SHP77 treated with DMSO at 0.1 percent for 48 hours (cell line): ENCODE results near the gene U2SURP.
"Not testable (repeated sequence)": the region's sequence is repeated elsewhere in the genome, so short reads cannot be mapped to it uniquely, and the experiment has no call there.

Experiments used
- DNase-seq: peaks from one replicate; lab custom pipeline; 2025; lab: John Stamatoyannopoulos, UW

Gene U2SURP

DNA sequence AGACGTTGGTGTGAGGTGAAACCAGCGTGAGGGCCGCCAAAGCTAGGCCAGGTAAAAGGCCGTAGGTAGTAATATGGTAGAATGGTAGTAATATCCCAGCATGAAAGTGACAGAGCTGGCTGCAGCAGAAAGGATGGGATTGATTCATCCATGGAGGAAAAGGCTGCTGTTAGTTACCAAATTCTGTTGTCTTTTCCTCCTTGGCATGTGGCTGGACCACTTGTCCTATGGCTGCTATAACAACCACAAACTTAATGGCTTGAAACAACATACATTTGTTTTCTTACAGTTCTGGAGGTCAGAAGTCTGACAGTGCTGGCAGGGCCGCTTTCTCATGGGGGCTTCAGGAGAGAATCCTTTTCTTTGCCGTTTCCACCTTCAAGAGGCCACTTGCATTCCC, 70.4 kb downstream of the U2SURP start:
- no peak for DNase-seq

DNA sequence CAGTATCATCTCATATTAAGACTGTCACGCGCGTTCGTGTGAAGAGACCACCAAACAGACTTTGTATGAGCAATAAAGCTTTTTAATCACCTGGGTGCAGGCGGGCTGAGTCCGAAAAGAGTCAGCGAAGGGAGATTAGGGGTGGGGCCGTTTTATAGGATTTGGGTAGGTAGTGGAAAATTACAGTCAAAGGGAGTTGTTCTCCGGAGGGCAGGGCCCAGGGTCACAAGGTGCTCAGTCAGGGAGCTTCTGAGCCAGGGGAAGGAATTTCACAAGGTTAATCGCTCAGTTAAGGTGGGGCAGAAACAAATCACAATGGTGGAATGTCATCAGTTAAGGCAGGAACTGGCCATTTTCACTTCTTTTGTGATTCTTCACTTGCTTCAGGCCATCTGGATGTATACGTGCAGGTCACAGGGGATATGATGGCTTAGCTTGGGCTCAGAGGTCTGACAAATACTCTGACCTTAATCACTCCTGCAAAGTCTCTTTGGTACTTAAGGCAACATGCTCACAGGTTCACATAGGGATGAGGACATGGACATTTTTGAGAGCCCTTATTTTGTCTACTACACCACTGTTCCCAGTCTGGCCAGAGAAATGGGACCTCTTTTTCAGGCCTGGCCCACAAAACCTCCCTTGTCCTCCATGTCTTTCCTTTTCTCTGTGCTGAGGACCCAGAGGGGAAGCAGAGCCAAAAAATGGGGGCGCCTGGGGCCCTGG, 71.1 kb downstream of the U2SURP start:
- DNase-seq = not testable (repeated sequence)

DNA sequence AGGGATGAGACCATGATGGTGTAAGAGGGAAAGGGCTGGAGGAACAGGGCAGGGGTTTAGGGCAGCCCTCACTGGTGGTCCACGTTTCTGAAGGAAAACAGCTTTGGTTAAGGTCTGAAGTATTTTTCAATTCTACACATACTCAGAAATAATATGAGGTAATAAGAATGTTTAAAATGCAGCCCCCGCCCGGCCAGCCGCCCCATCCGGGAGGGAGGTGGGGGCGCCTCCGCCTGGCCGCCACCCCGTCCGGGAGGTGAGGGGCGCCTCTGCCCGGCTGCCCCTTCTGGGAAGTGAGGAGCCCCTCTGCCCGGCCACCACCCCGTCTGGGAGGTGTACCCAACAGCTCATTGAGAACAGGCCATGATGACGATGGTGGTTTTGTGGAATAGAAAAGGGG, 72.2 kb downstream of the U2SURP start:
- DNase-seq = not testable (repeated sequence)

DNA sequence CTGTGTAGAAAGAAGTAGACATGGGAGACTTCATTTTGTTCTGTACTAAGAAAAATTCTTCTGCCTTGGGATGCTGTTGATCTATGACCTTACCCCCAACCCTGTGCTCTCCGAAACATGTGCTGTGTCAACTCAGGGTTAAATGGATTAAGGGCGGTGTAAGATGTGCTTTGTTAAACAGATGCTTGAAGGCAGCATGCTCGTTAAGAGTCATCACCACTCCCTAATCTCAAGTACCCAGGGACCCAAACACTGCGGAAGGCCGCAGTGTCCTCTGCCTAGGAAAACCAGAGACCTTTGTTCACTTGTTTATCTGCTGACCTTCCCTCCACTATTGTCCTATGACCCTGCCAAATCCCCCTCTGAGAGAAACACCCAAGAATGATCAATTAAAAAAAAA, 72.6 kb downstream of the U2SURP start:
- DNase-seq = not testable (repeated sequence)

DNA sequence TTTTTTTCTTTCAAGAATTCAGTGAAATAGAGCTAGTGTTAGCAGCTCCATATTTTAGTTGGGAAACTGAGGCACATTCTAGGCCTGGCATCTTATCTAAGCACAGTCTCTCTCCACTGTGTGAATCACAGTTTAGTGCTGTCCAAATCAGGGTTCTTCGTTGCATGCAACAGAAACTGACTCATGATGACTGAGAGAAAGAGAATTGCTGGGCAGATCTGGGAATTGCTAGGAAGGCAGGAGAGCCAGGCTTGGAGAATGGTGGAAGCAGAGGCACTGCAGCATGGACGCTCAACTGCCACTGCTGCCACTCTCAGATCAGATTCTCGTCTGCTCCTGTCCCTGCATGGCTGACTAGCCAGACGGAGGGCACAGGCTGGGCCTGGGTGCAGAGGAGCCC, 77.5 kb downstream of the U2SURP start:
- DNase-seq = no peak

DNA sequence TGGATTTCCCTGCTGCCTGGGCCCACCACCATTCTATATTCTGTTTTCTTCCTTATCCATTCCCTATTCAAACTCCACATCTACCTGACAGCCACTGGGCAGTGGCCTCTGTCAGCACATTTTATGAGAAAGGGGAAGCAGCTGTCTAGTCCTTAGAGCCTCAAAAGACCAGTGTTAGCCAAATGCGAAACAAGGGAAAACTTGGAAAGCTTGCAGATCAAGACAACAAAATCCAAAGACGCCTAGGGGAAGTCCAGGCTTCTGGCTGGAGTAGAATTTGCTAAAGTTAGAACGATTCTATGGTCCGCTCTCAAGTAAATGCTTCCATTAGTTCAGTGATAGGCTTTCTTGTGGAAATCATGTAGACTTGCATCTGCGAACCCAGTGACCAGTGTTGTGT, 78.8 kb downstream of the U2SURP start:
- no peak for DNase-seq

DNA sequence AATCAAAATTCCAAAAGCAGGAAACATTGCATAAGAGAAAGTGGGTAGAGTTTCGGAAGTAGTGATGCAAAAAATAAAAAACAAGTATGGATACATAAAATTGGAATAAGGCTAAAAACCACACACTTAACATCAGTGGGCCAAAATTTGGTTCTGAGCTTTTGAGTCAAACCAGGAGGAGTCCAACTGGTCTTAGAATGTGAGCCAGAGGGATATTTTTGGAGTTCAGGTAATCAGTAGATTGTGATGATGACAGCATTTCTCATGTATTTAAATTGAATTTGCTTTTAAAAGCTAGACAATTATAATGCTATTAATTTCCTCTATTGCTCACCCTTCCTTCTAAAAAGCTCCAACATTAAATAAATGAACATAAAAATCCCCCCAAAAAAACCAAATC, 80.0 kb downstream of the U2SURP start:
- no peak for DNase-seq

DNA sequence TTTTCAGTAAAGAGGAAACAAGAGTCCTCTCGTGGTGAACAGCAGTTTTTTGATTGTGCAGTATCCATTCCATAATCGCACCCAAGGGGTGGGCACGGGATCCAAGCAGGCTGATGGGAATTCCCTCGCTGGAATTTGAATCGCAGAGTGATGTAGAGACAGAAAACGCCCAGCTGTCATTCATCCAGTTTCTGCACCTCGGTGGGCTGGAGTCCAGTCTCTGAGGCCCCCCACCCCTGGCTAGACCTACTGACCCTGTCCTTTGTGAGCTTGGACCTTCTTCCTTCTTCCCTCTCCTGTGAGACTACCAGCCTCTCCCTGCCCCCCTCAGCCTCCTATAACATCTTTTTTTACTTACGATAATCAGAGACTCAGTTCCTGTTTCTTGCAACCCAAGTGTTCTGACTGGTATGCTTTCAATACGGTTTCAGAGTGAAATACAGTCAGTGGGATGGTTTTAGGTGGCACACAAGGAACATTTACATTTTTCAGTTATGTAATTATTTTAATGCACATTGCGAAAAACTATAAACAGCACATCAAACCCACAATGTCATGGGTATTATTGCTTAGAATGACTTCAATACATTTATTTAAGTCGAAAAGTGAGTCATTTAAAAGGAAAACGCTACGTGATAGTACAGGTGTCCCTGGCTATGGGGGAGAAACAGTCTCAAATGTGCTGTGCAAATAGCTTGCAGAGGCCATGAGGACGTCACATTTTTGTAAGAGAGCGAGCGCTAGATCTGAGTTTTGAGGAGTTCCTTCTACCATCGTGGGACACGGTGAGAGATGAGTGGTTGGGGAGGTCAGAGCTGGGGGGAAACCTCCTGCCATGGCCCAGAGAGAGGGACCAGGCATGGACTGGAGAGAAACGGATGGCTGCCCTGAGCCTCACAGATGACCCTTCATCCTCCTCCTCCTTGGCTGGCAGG, 80.7 kb downstream of the U2SURP start:
- DNase-seq = no peak

DNA sequence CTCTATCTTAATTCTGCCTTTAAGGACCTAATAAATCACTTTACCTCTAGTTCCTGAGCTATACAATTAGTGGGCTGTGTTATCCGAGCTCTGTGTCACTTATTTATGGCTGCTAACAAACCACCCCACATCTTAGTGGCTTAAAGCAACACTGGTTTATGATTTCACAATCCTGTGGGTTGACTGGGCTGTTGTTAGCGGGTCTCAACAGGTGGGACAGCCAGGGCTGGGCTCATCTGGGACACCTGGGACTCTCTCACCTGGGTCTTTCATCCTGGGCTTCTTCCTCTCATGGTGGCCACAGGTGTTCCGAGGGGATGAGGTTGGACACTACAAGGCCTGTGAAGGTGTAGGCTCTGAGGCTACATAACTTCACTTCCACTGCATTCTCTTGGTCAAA, 82.4 kb downstream of the U2SURP start:
- DNase-seq = no peak

DNA sequence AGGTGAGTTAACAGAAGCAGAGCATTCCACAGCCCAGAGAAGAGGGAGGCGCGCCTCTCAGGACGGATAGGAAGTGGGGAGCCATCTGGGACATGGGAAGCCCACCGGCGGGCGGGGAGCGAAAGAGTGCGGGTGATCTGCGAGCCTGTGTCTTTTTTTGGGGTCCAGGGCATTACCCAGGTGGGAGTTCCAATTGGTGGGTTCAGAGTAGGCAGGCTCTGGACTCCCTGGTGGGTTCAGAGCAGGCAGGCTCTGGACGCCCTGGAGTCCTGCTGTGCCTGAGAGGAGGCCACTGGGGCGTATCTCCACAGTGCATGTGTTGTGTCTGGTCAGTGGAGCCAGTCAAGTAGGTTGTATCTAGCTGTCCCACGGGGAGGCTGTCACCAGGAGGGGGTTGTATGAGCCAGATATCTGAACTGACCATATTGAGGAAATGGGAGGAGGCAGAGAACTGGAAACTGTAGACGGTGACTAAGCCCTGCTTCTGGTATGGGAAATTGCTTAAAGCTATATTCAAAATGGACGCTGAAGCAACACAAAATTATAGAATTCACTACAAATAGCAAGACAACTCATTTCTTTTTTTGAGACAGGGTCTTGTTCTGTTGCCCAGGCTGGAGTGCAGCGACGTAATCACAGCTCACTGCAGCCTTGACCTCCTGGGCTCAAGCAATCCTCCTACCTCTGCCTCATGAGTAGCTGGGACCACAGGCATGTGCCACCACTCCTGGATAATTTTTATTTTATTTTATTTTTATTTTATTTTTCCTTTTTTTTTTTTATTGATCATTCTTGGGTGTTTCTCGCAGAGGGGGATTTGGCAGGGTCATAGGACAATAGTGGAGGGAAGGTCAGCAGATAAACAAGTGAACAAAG, 83.7 kb downstream of the U2SURP start:
- no peak for DNase-seq

DNA sequence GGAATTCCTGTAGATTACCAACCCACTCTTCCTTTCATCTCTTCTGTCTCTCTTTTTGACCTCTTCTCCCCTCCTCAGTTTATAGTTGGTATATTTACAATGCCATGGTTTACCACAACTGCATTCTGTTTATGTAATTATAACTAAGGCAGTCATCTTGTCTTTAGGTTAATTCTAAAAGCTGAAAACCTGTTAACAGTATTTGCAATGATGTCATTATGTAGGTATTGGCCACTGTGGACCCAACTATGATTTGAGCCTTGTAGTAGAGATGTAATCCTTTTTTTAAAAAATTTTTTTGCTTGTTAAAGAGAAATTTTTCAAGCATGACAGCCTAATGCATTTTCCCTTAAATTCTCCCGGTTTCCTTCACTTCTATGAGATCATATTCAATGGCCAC, 87.5 kb downstream of the U2SURP start:
- no peak for DNase-seq

DNA sequence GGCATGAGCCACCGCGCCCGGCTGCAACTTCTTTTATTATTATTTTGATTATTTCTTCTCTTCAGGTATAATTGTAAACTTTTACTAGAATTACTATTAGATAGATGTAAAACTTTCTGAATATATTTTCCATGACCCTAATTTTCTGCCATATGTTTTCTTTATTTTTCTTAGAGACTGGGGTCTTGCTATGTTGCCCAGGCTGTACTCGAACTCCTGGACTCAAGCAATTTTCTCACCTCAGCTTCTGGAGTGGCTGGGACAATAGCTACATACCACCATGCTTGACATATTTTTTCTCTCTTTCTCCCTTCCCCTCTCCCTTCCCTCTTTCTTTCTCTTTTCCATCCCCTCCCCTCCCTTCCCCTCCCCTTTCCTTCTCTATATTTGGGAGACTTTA, 88.6 kb downstream of the U2SURP start:
- no peak for DNase-seq

DNA sequence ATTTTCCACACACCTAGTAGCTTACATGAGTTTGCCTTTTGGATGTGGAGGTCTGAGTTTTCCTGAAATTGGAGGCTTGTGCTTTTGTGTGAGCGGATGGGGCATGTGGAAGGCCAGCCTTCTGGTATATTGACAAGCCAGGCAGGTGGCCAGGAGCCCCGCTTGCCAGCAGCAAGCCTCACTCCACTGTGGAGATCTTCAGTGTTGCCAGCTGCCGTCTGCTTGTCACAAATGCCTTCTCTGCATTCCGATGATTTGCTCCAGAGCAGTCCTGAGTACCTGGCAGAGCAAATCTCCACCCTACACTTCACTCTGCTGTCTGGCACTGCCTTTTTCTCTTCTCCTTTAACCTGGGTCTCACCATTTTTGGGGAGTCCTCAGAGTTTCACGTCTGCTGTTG, 89.1 kb downstream of the U2SURP start:
- no peak for DNase-seq

DNA sequence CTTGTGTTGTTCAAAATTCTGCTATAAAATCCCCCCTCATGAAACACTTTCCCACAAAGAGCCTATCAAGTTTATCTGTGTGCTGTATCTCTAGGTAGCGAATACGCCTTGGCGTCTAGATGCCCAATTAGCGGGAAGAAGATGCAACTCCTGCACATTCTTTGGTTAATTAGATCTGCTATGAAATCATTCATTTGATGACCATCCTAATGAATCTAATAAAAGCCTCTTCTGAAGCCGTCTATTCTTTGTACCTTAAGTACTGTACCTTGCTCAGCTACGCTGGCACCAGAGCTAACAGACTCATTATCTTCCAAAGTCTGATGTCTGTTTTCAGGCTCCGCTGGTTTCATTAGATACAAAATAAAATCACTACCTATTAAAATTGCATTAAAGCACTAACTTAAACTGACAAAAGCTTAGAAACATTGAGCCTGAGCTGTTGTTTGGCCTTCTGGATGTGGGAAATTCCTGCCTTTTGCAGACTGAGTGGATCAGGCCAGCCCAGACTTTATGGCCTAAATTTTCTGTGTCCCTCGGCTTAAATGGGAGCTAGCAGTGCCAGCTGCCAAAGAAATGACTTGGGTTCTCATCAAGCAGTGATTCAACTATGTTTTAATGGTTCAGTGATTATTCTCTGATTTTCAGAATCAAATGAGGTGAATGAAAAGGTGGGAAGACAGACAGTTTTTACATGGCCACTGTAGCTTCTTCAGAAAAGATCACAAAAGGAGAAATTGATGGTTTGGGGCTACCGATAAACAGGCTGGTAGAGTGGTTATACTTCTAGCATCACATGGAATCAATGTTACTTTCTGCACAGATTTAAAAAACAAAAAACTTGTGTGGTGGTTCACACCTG, 89.8 kb downstream of the U2SURP start:
- DNase-seq = no peak

DNA sequence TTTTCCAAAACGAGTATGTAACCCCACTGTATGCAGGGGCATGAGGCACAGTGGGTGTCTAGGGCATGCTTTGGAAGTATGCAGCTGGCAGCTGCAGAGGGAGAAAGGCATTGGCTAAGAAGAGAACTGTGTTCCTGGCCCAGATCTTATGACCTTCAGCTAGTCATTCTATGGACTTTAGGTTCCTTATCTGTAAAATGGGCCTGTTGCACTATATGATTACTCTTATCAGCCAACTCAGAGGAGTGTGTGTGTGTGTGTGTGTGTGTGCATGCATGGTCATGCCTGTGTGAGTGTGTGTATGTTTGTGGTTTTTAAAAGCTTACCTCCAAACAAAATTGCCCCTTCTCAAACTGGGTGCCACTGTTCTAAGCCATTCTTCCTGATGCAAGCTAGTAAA, 90.8 kb downstream of the U2SURP start:
- no peak for DNase-seq

DNA sequence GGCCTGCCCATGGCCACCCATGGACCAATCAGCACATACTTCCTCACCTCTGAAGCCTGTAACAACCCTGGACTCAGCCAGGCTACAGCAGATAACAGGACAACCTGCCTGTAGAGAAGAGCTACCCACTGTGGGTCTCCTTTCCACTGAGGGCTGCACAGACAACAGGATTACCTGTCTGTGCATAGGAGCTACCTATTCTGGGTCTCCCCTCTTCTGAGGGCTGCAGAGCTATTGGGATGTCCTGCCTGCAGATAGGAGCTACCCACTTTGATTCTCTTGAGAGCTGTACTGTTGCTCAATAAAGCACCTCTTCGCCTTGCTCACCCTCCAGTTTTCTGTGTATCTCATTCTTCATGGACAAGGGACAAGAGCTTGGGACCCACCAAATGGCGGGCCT, 94.4 kb downstream of the U2SURP start:
- no peak for DNase-seq

DNA sequence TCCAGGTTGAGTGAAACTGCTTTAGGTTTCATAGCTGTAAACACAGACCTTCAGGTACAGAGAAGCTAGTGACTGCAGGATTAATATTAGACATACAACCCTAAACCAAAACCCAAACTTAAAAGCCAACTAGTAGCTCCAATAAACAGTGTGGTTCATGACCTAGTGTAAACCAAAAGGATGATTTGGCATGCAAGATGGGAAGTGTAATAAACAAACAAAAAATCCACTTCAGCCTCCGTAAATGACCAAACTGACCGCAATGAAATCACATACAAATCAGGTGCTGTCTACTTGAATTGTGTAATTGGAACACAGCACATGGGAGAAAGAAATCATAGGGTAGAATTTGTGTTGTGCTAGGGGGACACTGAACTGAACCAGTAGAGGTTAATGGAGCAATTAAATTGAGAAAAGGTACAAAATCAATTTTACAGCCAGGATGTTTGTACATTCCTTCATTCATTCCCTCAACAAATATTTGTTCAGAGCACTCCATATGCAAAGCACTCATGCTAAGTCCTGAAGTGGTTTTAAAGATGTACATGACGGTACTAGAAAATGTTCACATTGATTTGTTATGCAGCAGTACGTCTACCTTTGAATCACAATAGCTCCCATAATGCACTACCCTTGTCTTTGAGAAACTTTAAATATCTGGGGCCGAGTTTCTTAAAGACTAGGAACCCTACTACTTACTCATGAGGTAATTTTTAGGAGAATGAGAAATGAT, 96.8 kb downstream of the U2SURP start:
- peak; percentile 57 for DNase-seq

DNA sequence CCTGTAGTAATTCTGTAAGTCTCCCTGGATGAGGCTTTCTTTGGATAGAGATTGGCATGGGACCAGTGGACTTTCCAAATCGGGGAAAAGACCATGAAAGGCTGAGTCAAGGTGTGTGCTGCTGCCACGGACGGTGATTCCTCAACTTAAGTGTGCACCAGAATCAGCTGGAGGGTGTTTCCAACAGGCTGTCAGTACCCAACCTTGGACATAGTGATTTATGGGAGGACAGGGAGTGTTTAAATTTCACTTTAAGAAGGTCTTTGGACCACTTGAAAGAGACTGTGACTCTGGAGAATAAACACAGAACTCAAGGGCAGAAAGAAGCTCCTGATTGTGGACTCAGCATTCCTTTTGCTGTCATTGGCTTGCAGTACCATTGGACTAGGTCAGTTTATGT, 97.8 kb downstream of the U2SURP start:
- DNase-seq = no peak

DNA sequence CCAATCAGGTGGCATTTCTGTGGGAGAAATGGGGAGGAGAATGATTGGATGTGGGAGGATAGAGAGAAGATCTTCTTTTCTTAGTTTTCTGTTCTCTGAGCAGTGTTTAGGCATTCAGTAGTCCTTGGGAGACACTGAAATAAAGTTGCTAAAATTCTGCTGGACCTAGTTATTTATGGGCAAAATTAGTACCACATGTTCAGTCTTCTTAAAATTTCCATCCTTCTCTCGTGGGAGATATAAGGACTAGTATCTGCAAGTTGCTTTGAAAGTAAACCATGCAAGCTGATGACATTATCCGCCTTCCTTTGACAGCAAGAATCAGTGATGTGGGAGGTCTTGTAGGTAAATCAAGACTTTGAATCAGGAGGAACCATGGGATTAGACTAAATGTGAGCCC, 98.3 kb downstream of the U2SURP start:
- DNase-seq = no peak

DNA sequence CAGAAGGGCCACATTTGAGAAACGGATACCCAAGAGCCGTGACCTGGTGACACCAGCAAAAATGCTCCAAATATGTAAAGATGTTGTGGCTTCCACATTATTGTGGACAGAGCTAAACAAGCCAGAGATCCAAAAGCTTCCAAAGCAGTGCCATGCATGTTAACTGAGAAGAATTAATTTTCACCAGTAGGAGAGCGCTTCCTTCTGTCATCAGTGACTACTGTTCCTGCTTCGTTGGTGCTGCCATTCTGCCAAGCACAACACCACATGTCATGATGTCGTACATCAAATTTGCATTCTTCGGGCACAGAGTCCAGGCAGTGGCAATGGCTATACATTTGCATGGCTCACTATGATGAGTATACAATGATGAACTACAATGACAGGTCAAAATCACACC, 99.1 kb downstream of the U2SURP start:
- no peak for DNase-seq
